ENCODE results near the gene TMSB4X. TPM values are rescaled to one million over a fixed set of nuclear protein-coding genes. Genes with fewer than 3 reads are reported as not detected.
A peak's percentile ranks its signal among the peaks of the same experiment; 100 is the strongest.

The TMSB4X gene
- total RNA-seq, 1 experiment from 2014 or later: 801 TPM

DNA sequence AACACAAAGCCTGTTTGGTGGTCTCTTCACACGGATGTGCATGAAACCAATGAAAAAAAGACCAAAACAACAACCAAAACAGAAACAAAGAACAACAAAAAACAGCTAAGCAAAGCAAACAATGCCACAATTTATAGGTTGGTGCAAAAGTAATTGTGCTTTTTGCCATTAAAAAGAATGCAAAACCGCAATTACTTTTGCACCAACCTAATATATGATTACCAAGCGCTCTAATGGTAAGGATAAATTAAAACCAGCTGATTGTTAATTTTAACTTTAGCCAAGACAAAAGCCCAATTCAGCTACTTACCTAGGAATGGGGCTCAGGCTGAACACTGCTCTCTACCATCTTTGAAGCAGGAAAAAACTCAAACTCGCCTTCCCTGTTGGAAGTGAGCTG lies 29.4 kb upstream of the TMSB4X start:
- Mint-ChIP-seq H3K9me3 (ENCODE audit: unreplicated experiment) (no peaks in the 10 kb centered on the region), H3K36me3 (ENCODE audit: insufficient read depth, unreplicated experiment) (no peaks in the 10 kb centered on the region), H3K27me3 (ENCODE audit: insufficient read depth, unreplicated experiment) (peaks cover 42% of the 10 kb centered on the region), H3K27ac (ENCODE audit: low read depth, unreplicated experiment) (no peak overlapping the region), H3K4me3 (ENCODE audit: unreplicated experiment) (no peak overlapping the region), H3K4me1 (ENCODE audit: insufficient read depth, unreplicated experiment) (peaks cover 7% of the 10 kb centered on the region)
- POLR2A ChIA-PET: interaction anchor here (1.1 to 2.9 kb wide), 2 partner anchors 403 to 542 kb away, joined by 3 to 23 read pairs; no protein-coding TSS in a partner anchor
- intact Hi-C loops (cut with micrococcal nuclease): loop anchor here (10.0 kb wide), 1 partner anchor 169 kb away; no protein-coding TSS in a partner anchor
- TF ChIP-seq, protein P1, sequence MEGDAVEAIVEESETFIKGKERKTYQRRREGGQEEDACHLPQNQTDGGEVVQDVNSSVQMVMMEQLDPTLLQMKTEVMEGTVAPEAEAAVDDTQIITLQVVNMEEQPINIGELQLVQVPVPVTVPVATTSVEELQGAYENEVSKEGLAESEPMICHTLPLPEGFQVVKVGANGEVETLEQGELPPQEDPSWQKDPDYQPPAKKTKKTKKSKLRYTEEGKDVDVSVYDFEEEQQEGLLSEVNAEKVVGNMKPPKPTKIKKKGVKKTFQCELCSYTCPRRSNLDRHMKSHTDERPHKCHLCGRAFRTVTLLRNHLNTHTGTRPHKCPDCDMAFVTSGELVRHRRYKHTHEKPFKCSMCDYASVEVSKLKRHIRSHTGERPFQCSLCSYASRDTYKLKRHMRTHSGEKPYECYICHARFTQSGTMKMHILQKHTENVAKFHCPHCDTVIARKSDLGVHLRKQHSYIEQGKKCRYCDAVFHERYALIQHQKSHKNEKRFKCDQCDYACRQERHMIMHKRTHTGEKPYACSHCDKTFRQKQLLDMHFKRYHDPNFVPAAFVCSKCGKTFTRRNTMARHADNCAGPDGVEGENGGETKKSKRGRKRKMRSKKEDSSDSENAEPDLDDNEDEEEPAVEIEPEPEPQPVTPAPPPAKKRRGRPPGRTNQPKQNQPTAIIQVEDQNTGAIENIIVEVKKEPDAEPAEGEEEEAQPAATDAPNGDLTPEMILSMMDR (IDR thresholded peaks at IDR 0.05; ENCODE audit: unreplicated experiment): no peak
- CTCF ChIA-PET: interaction anchor here (0.5 to 8.2 kb wide), 25 partner anchors 7 to 920 kb away, joined by 3 to 241 read pairs (median 6); no protein-coding TSS in a partner anchor
- DNase-seq (ENCODE audit: unreplicated experiment): no peak
- no TSS peak for BruUV-seq (replicated peaks)

DNA sequence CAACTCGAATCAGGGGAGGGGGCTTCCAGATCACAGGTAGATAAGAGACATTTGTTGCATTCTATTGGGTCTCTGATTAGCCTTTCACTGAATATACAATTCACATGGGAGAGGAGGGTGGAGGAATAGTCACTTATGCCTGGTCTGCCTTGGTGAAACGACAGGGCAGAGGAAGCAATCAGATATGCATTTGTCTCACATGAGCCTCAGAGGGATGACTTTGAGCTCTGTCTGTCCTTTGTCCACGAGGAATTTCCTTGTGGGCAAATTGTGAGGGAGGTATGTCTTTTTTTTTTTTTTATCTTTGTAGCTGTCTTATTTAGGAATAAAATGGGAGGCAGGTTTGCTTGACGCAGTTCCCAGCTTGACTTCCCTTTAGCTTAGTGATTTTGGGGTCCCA lies 28.5 kb upstream of the TMSB4X start:
- TF ChIP-seq, protein P1 (IDR thresholded peaks at IDR 0.05; ENCODE audit: unreplicated experiment): no peak
- POLR2A ChIA-PET: interaction anchor here (0.8 to 2.9 kb wide), 7 partner anchors 29 to 544 kb away, joined by 3 to 23 read pairs (median 3); partner anchors contain the start of gene TMSB4X
- peak overlapping the region; percentile 80 for H3K27ac Mint-ChIP-seq (ENCODE audit: low read depth, unreplicated experiment)
- no peaks in the 10 kb centered on the region for H3K9me3 Mint-ChIP-seq (ENCODE audit: unreplicated experiment)
- H3K27me3 Mint-ChIP-seq (ENCODE audit: insufficient read depth, unreplicated experiment): peaks cover 33% of the 10 kb centered on the region
- CTCF ChIA-PET: interaction anchor here (0.6 to 8.2 kb wide), 75 partner anchors 8 to 1035 kb away, joined by 3 to 241 read pairs (median 4); no protein-coding TSS in a partner anchor
- H3K4me3 Mint-ChIP-seq (ENCODE audit: unreplicated experiment): no peak overlapping the region
- peaks cover 12% of the 10 kb centered on the region for H3K4me1 Mint-ChIP-seq (ENCODE audit: insufficient read depth, unreplicated experiment)
- DNase-seq (ENCODE audit: unreplicated experiment): no peak
- intact Hi-C loops (cut with micrococcal nuclease): loop anchor here (2.0 to 10.0 kb wide), 2 partner anchors 168 to 452 kb away; no protein-coding TSS in a partner anchor
- no peaks in the 10 kb centered on the region for H3K36me3 Mint-ChIP-seq (ENCODE audit: insufficient read depth, unreplicated experiment)
- no TSS peak for BruUV-seq (replicated peaks)

DNA sequence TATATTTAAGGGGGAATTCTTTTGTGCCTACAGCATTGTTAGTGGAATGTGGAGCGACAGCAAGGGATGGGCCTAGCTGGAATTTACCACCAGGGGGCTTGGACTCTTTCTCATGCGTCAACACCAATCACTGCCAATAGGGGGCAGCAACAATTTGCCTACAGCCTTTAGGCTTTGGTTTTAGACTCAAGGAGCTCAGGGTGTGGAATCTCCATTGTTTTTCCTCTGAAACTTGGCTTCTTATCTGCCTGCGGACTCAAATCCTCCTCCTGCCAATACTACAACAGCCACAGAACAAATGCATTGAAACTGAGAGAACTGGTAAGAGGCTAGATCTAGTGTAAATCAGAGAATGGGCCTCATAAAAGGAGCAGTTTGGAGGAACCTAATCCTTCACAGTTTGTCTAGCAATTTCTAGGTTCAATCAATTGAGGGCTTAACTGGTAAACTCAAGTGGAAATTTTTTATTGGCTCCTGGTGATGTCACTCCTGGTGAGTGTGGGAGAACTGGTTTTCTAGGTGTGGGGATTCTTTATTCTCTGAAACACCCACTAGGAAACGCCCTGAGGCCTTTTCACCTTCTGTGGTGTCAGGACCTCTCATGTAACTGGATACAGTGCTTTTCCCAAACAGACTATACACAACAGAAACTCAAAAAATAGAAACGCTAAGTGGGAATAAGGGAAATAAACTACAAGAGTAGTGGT lies 27.9 kb upstream of the TMSB4X start:
- ChIA-PET CTCF (interaction anchor here (0.5 to 8.2 kb wide), 79 partner anchors 8 to 1036 kb away, joined by 3 to 241 read pairs (median 4); no protein-coding TSS in a partner anchor), POLR2A (interaction anchor here (0.6 to 2.9 kb wide), 8 partner anchors 28 to 544 kb away, joined by 3 to 23 read pairs (median 3); partner anchors contain the start of gene TMSB4X)
- H3K4me1 Mint-ChIP-seq (ENCODE audit: insufficient read depth, unreplicated experiment): peaks cover 12% of the 10 kb centered on the region
- DNase-seq (ENCODE audit: unreplicated experiment): peak; percentile 91
- peak overlapping the region; percentile 80 for H3K27ac Mint-ChIP-seq (ENCODE audit: low read depth, unreplicated experiment)
- TSS peak; percentile 36 for BruUV-seq (replicated peaks)
- TF ChIP-seq, protein P1 (IDR thresholded peaks at IDR 0.05; ENCODE audit: unreplicated experiment): peak; percentile 98
- intact Hi-C loops (cut with micrococcal nuclease): loop anchor here (1.0 to 10.0 kb wide), 6 partner anchors 28 to 706 kb away; partner anchors contain the start of genes TCEANC and TMSB4X
- no peaks in the 10 kb centered on the region for H3K9me3 Mint-ChIP-seq (ENCODE audit: unreplicated experiment)
- H3K36me3 Mint-ChIP-seq (ENCODE audit: insufficient read depth, unreplicated experiment): no peaks in the 10 kb centered on the region
- peaks cover 27% of the 10 kb centered on the region for H3K27me3 Mint-ChIP-seq (ENCODE audit: insufficient read depth, unreplicated experiment)
- no peak overlapping the region for H3K4me3 Mint-ChIP-seq (ENCODE audit: unreplicated experiment)
